ENCODE measurements around the gene CEBPG.

Gene CEBPG

GRCh38 chr19:33413426-33413725 is 39.9 kb downstream of the CEBPG start:
- DNase-seq (ENCODE audit: extremely low read depth, low read depth): no peak
- no peak for TF ChIP-seq CTCF (IDR thresholded peaks at IDR 0.05; ENCODE audit: low read depth, low read length, missing control alignments)
- H3K4me3 ChIP-seq (replicated peaks; ENCODE audit: low read depth, low read length): no peak overlapping the region

- no peak overlapping the region for H3K4me3 ChIP-seq (replicated peaks; ENCODE audit: low read depth, low read length)
- no peak for DNase-seq (ENCODE audit: extremely low read depth, low read depth)
- no peak for TF ChIP-seq CTCF (IDR thresholded peaks at IDR 0.05; ENCODE audit: low read depth, low read length, missing control alignments)
Measured at GRCh38 chr19:33413868-33414666, 40.6 kb downstream of the CEBPG start.

- H3K4me3 ChIP-seq (replicated peaks; ENCODE audit: low read depth, low read length): no peak overlapping the region
- TF ChIP-seq CTCF (IDR thresholded peaks at IDR 0.05; ENCODE audit: low read depth, low read length, missing control alignments): no peak
- DNase-seq (ENCODE audit: extremely low read depth, low read depth): no peak
Measured at GRCh38 chr19:33414667-33415605, 41.4 kb downstream of the CEBPG start.

- TF ChIP-seq CTCF (IDR thresholded peaks at IDR 0.05; ENCODE audit: low read depth, low read length, missing control alignments): peak; percentile 75
- DNase-seq (ENCODE audit: extremely low read depth, low read depth): peak; percentile 30
- H3K4me3 ChIP-seq (replicated peaks; ENCODE audit: low read depth, low read length): no peak overlapping the region
Measured at GRCh38 chr19:33416307-33417215, 43.1 kb downstream of the CEBPG start.

GRCh38 chr19:33417751-33418150 is 44.2 kb downstream of the CEBPG start:
- no peak for TF ChIP-seq CTCF (IDR thresholded peaks at IDR 0.05; ENCODE audit: low read depth, low read length, missing control alignments)
- H3K4me3 ChIP-seq (replicated peaks; ENCODE audit: low read depth, low read length): no peak overlapping the region
- no peak for DNase-seq (ENCODE audit: extremely low read depth, low read depth)

GRCh38 chr19:33418461-33418860 is 45.0 kb downstream of the CEBPG start:
- no peak for TF ChIP-seq CTCF (IDR thresholded peaks at IDR 0.05; ENCODE audit: low read depth, low read length, missing control alignments)
- DNase-seq (ENCODE audit: extremely low read depth, low read depth): no peak
- no peak overlapping the region for H3K4me3 ChIP-seq (replicated peaks; ENCODE audit: low read depth, low read length)
